Peyer's patch (tissue), 4 donors: ENCODE measurements around the gene AGER. TPM values are rescaled to one million over a fixed set of nuclear protein-coding genes. Genes with fewer than 3 reads are reported as not detected.

ENCODE experiments used
- DNase-seq, 3 donors: peaks; one replicate each; pipeline ENCODE4 v3.0.0-alpha.2; 2017 to 2019
- H3K27ac ChIP-seq, 4 donors: fragments of 200-600 bp; sonication (generic); one replicate each; pipeline ENCODE4 v1.5.1; 2016 to 2019
- H3K27me3 ChIP-seq, 2 donors: fragments of 200-600 bp; sonication (generic); one replicate each; pipeline ENCODE4 v1.5.1; 2019
- H3K36me3 ChIP-seq, 3 donors: fragments of 200-600 bp; sonication (generic); one replicate each; pipeline ENCODE4 v1.5.1; 2016 to 2019
- H3K4me1 ChIP-seq, 4 donors: fragments of 200-600 bp; sonication (generic); one replicate each; pipeline ENCODE4 v1.5.1; 2016 to 2019
- H3K4me3 ChIP-seq, 4 donors: fragments of 200-600 bp; sonication (generic); 1 replicate in 3 of 4; 2 replicates in 1 of 4; pipeline ENCODE4 v1.5.1; 2016 to 2019; ENCODE audit warnings: mild to moderate bottlenecking in 1 of 4
- H3K9me3 ChIP-seq, 4 donors: fragments of 200-600 bp; sonication (generic); one replicate each; pipeline ENCODE4 v1.5.1; 2016 to 2019; ENCODE audit warnings: mild to moderate bottlenecking in 1 of 4
- CTCF ChIP-seq, 6 experiments: fragments of 450-650 bp in 4 of 6; fragments of 200-600 bp in 2 of 6; sonication (generic) in 1 of 6; IDR thresholded peaks; one replicate each; pipeline ENCODE4 v1.5.1; 2017 to 2019; ENCODE audit warnings: antibody characterized with exemption in 6 of 6, mild to moderate bottlenecking in 3 of 6, moderate library complexity in 1 of 6
- POLR2A ChIP-seq, 2 donors: fragments of 450-650 bp; IDR thresholded peaks; one replicate each; pipeline ENCODE4 v1.5.1; 2017; ENCODE audit warnings: antibody characterized with exemption in 2 of 2, mild to moderate bottlenecking in 2 of 2, moderate library complexity in 2 of 2
- total RNA-seq, 4 donors: library from RNA; depleted of rRNA; stranded (reverse); fragments of >200 nt; gene quantifications; one replicate each; pipeline ENCODE4 v1.1.0, GENCODE V29; 2016

Gene AGER
- total RNA-seq, 4 donors from 2014 or later: 2.8 to 31.4 (median 9.2) TPM

- peak in 1 of 3 donors; percentile 44 for DNase-seq
- peaks cover 0 to 52% (median 7%) of the 10 kb centered on the region in 4 donors for H3K4me1 ChIP-seq
- H3K9me3 ChIP-seq: no peaks in the 10 kb centered on the region
- H3K4me3 ChIP-seq: no peak overlapping the region
- no peak for TF ChIP-seq POLR2A (IDR thresholded peaks at IDR 0.05)
- H3K27ac ChIP-seq: peak overlapping the region in 1 of 4 donors; percentile 2
- peaks cover 0 to 66% (median 0%) of the 10 kb centered on the region in 3 donors for H3K36me3 ChIP-seq
- no peaks in the 10 kb centered on the region for H3K27me3 ChIP-seq
Measured at GRCh38 chr6:32183483-32184083, 470 bp downstream of the AGER start.

- Histone ChIP-seq H3K36me3 (peaks cover 0 to 66% (median 0%) of the 10 kb centered on the region in 3 donors), H3K9me3 (no peaks in the 10 kb centered on the region), H3K27ac (peak overlapping the region in 1 of 4 donors; percentile 2), H3K27me3 (no peaks in the 10 kb centered on the region), H3K4me1 (peaks cover 0 to 46% (median 6%) of the 10 kb centered on the region in 4 donors), H3K4me3 (no peak overlapping the region)
- TF ChIP-seq POLR2A (IDR thresholded peaks at IDR 0.05) (no peak), CTCF (IDR thresholded peaks at IDR 0.05) (no peak)
- no peak for DNase-seq
Measured at GRCh38 chr6:32183030-32183429, 1.0 kb downstream of the AGER start.

- peaks cover 0 to 62% (median 0%) of the 10 kb centered on the region in 3 donors for H3K36me3 ChIP-seq
- TF ChIP-seq CTCF (IDR thresholded peaks at IDR 0.05): no peak
- no peak for TF ChIP-seq POLR2A (IDR thresholded peaks at IDR 0.05)
- peaks cover 0 to 42% (median 6%) of the 10 kb centered on the region in 4 donors for H3K4me1 ChIP-seq
- no peak overlapping the region for H3K27ac ChIP-seq
- H3K9me3 ChIP-seq: no peaks in the 10 kb centered on the region
- DNase-seq: peak in 1 of 3 donors; percentile 34
- H3K27me3 ChIP-seq: no peaks in the 10 kb centered on the region
- no peak overlapping the region for H3K4me3 ChIP-seq
Measured at GRCh38 chr6:32182555-32182981, 1.5 kb downstream of the AGER start.

- Histone ChIP-seq H3K4me3 (no peak overlapping the region), H3K27me3 (no peaks in the 10 kb centered on the region), H3K9me3 (no peaks in the 10 kb centered on the region), H3K4me1 (peaks cover 0 to 36% (median 7%) of the 10 kb centered on the region in 4 donors), H3K36me3 (peaks cover 0 to 57% (median 0%) of the 10 kb centered on the region in 3 donors), H3K27ac (no peak overlapping the region)
- peak in 1 of 3 donors; percentile 43 for DNase-seq
- TF ChIP-seq CTCF (IDR thresholded peaks at IDR 0.05) (no peak), POLR2A (IDR thresholded peaks at IDR 0.05) (no peak)
Measured at GRCh38 chr6:32181915-32182529, 2.0 kb downstream of the AGER start.

- Histone ChIP-seq H3K9me3 (no peaks in the 10 kb centered on the region), H3K27ac (no peak overlapping the region), H3K4me1 (peaks cover 0 to 39% (median 10%) of the 10 kb centered on the region in 4 donors), H3K27me3 (no peaks in the 10 kb centered on the region), H3K36me3 (peaks cover 0 to 49% (median 0%) of the 10 kb centered on the region in 3 donors), H3K4me3 (no peak overlapping the region)
- TF ChIP-seq CTCF (IDR thresholded peaks at IDR 0.05): no peak
- TF ChIP-seq POLR2A (IDR thresholded peaks at IDR 0.05): no peak
- DNase-seq: peak in 1 of 3 donors; percentile 38
Measured at GRCh38 chr6:32181148-32181702, 2.8 kb downstream of the AGER start.
